CD14-positive monocyte (primary cell): ENCODE data around the gene E2F4. TPM values are rescaled to one million over a fixed set of nuclear protein-coding genes. Genes with fewer than 3 reads are reported as not detected.
A peak's percentile ranks its signal among the peaks of the same experiment; 100 is the strongest.

Experiments used
- DNase-seq, 3 donors: peaks; one replicate each; pipeline ENCODE4 v3.0.0-alpha.2; 2011 to 2022
- H2AFZ ChIP-seq: 2 replicates; pipeline ENCODE4 v1.6.0; 2012; ENCODE audit warnings: mild to moderate bottlenecking, low read depth, low read length, inconsistent platforms; ENCODE audit not compliant: insufficient read depth, poor library complexity, severe bottlenecking
- H3K27ac ChIP-seq, 2 donors: 1 replicate in 1 of 2; 2 replicates in 1 of 2; pipeline ENCODE4 v1.5.1; 2012 to 2013; ENCODE audit warnings: low read length in 2 of 2, control low read depth in 1 of 2, inconsistent platforms in 1 of 2, low read depth in 1 of 2, mild to moderate bottlenecking in 1 of 2
- H3K27me3 ChIP-seq, 2 donors: one replicate each; pipeline versions ENCODE4 v1.6.0 to v1.6.1; 2011 to 2013; ENCODE audit warnings: low read length in 2 of 2; ENCODE audit not compliant: control insufficient read depth in 2 of 2, insufficient read depth in 2 of 2
- H3K36me3 ChIP-seq, 2 donors: replicated peaks in 1 of 2; 1 replicate in 1 of 2; 2 replicates in 1 of 2; pipeline versions ENCODE4 v1.5.1 to v1.6.1; 2012 to 2013; ENCODE audit warnings: low read length in 2 of 2, control low read depth in 1 of 2, inconsistent platforms in 1 of 2, mild to moderate bottlenecking in 1 of 2; ENCODE audit not compliant: insufficient read depth in 2 of 2, control insufficient read depth in 1 of 2
- H3K4me1 ChIP-seq, 2 donors: 1 replicate in 1 of 2; 2 replicates in 1 of 2; pipeline versions ENCODE4 v1.5.1 to v1.6.1; 2012 to 2013; ENCODE audit warnings: low read length in 2 of 2, control low read depth in 1 of 2, inconsistent platforms in 1 of 2, mild to moderate bottlenecking in 1 of 2, moderate library complexity in 1 of 2; ENCODE audit not compliant: insufficient read depth in 2 of 2, control insufficient read depth in 1 of 2
- H3K4me2 ChIP-seq: replicated peaks from 2 replicates; pipeline ENCODE3; 2012; ENCODE audit warnings: low read length, moderate library complexity, mild to moderate bottlenecking; ENCODE audit not compliant: poor library complexity, severe bottlenecking; ENCODE audit errors: extremely low read depth
- H3K4me3 ChIP-seq, 3 experiments: fragments of 200-600 bp in 1 of 3; sonication (generic) in 1 of 3; replicated peaks in 1 of 3; 1 replicate in 2 of 3; 2 replicates in 1 of 3; pipeline ENCODE4 v1.5.1; 2011 to 2013; ENCODE audit warnings: low read length in 3 of 3, mild to moderate bottlenecking in 3 of 3, control low read depth in 2 of 3, low read depth in 2 of 3, inconsistent platforms in 1 of 3, moderate library complexity in 1 of 3
- H3K79me2 ChIP-seq: 2 replicates; pipeline ENCODE4 v1.6.0; 2012; ENCODE audit warnings: mild to moderate bottlenecking, control low read depth, inconsistent platforms, low read length, moderate library complexity; ENCODE audit not compliant: insufficient read depth
- H3K9ac ChIP-seq: 2 replicates; pipeline ENCODE4 v1.6.0; 2017; ENCODE audit warnings: low read length, mild to moderate bottlenecking; ENCODE audit not compliant: insufficient read depth, poor library complexity, severe bottlenecking
- H3K9me3 ChIP-seq, 2 donors: replicated peaks in 1 of 2; 1 replicate in 1 of 2; 2 replicates in 1 of 2; pipeline versions ENCODE4 v1.5.1 to v1.6.1; 2012 to 2013; ENCODE audit warnings: low read length in 2 of 2, control low read depth in 1 of 2; ENCODE audit not compliant: control insufficient read depth in 1 of 2, insufficient read depth in 1 of 2
- H4K20me1 ChIP-seq: 2 replicates; pipeline ENCODE4 v1.6.0; 2012; ENCODE audit warnings: mild to moderate bottlenecking, low read length, control low read depth, moderate library complexity; ENCODE audit not compliant: insufficient read depth
- H3K27ac Mint-ChIP-seq, 7 donors: one replicate each; pipeline ENCODE4 v1.8.0; 2020; ENCODE audit warnings: mild to moderate bottlenecking in 7 of 7, mixed read lengths in 7 of 7, moderate library complexity in 6 of 7, inconsistent platforms in 2 of 7
- H3K27me3 Mint-ChIP-seq, 3 donors: one replicate each; pipeline ENCODE4 v1.8.0; 2021 to 2022; ENCODE audit warnings: low read depth in 3 of 3, mild to moderate bottlenecking in 3 of 3, mixed read lengths in 3 of 3, moderate library complexity in 3 of 3, inconsistent platforms in 1 of 3
- H3K36me3 Mint-ChIP-seq, 2 donors: one replicate each; pipeline ENCODE4 v1.8.0; 2020; ENCODE audit warnings: mixed read lengths in 2 of 2, inconsistent platforms in 1 of 2, mild to moderate bottlenecking in 1 of 2
- H3K4me1 Mint-ChIP-seq: one replicate; pipeline ENCODE4 v1.8.0; 2020; ENCODE audit warnings: mild to moderate bottlenecking, mixed read lengths
- H3K4me3 Mint-ChIP-seq, 2 donors: one replicate each; pipeline ENCODE4 v1.8.0; 2020; ENCODE audit warnings: mild to moderate bottlenecking in 2 of 2, mixed read lengths in 2 of 2, moderate library complexity in 1 of 2
- H3K9me3 Mint-ChIP-seq, 7 donors: one replicate each; pipeline ENCODE4 v1.8.0; 2020 to 2022; ENCODE audit warnings: mixed read lengths in 7 of 7, mild to moderate bottlenecking in 6 of 7, moderate library complexity in 6 of 7, inconsistent platforms in 2 of 7
- CTCF ChIP-seq: fragments of 200-600 bp; IDR thresholded peaks from one replicate; pipeline ENCODE4 v1.8.0; 2022; ENCODE audit warnings: antibody characterized with exemption, mild to moderate bottlenecking
- WGBS: methylation state at CpG from one replicate; pipeline ENCODE4 v1.1.5; 2013; ENCODE audit warnings: missing lambda C conversion rate; ENCODE audit not compliant: insufficient coverage; 5-methylcytosine and 5-hydroxymethylcytosine counted together
- intact Hi-C, 2 donors: fragments of 100-400 bp; cut with micrococcal nuclease; formaldehyde crosslinking; loops; one replicate each; pipeline versions ENCODE4 v1.15.0 to v1.15.1; 2023
- polyA plus RNA-seq, 3 donors: library from polyadenylated mRNA; depleted of rRNA in 1 of 3; unstranded in 2 of 3; stranded (reverse) in 1 of 3; fragments of 300-500 nt in 2 of 3; fragments of >200 nt in 1 of 3; fragmentation: Illumina TruSeq in 2 of 3; gene quantifications; 1 replicate in 2 of 3; 2 replicates in 1 of 3; pipeline ENCODE4 v1.2.3, GENCODE V29; 2012 to 2021

Gene E2F4
- polyA plus RNA-seq, 3 donors, result 53.1 to 191 (median 61.5) TPM

- peak overlapping the region; percentile 92 for H3K4me3 Mint-ChIP-seq
- peak overlapping the region; percentile 71 to 97 (median 74) for H3K4me3 ChIP-seq
- peaks cover 67% of the 10 kb centered on the region for H3K4me1 Mint-ChIP-seq
- H3K4me2 ChIP-seq, result peak overlapping the region; percentile 87
- H3K9me3 ChIP-seq, result no peaks in the 10 kb centered on the region
- H3K79me2 ChIP-seq, result peaks cover 49% of the 10 kb centered on the region
- peaks cover 0 to 6% of the 10 kb centered on the region in 2 donors for H3K36me3 ChIP-seq
- peak overlapping the region; percentile 85 for H3K9ac ChIP-seq
- H3K4me1 ChIP-seq, result peaks cover 68 to 75% of the 10 kb centered on the region in 2 donors
- H3K27ac Mint-ChIP-seq, result peak overlapping the region; percentile 99 to 100 (median 99)
- H3K27me3 Mint-ChIP-seq, result peaks cover 22 to 32% (median 27%) of the 10 kb centered on the region in 3 donors
- TF ChIP-seq CTCF, result no peak
- 18% methylated on average over 5 of the region's 8 CpGs for WGBS
- no peak for DNase-seq
- H4K20me1 ChIP-seq, result peaks cover 20% of the 10 kb centered on the region
- H3K27me3 ChIP-seq, result peaks cover 23 to 27% of the 10 kb centered on the region in 2 donors
- peaks cover 0 to 9% (median 4%) of the 10 kb centered on the region in 7 donors for H3K9me3 Mint-ChIP-seq
- H2AFZ ChIP-seq, result peak overlapping the region; percentile 76
- peak overlapping the region; percentile 84 to 100 for H3K27ac ChIP-seq
- intact Hi-C loops, result loop anchor here (1.0 to 10.0 kb wide), 6 partner anchors 19 to 551 kb away; partner anchors contain the start of genes E2F4 (in 2 of the 2), CMTM4 (in 1 of the 2), CTCF (in 1 of the 2) and TMEM208 (in 1 of the 2)
- H3K36me3 Mint-ChIP-seq, result peaks cover 12 to 17% of the 10 kb centered on the region in 2 donors
These were observed 53.7 kb downstream of the E2F4 start for GRCh38 chr16:67245674-67246080.

GRCh38 chr16:67246081-67246755 is 54.3 kb downstream of the E2F4 start:
- peak overlapping the region; percentile 87 for H3K4me2 ChIP-seq
- peaks cover 0 to 6% of the 10 kb centered on the region in 2 donors for H3K36me3 ChIP-seq
- H3K27me3 ChIP-seq, result peaks cover 24 to 32% of the 10 kb centered on the region in 2 donors
- Mint-ChIP-seq H3K27ac (peak overlapping the region; percentile 99 to 100 (median 99)), H3K4me3 (peak overlapping the region; percentile 92), H3K27me3 (peaks cover 22 to 37% (median 29%) of the 10 kb centered on the region in 3 donors), H3K4me1 (peaks cover 65% of the 10 kb centered on the region), H3K9me3 (peaks cover 0 to 9% (median 4%) of the 10 kb centered on the region in 7 donors), H3K36me3 (peaks cover 11 to 16% of the 10 kb centered on the region in 2 donors)
- peak overlapping the region; percentile 85 for H3K9ac ChIP-seq
- peaks cover 66 to 73% of the 10 kb centered on the region in 2 donors for H3K4me1 ChIP-seq
- H3K4me3 ChIP-seq, result peak overlapping the region; percentile 71 to 97 (median 74)
- intact Hi-C loops, result loop anchor here (1.0 to 10.0 kb wide), 6 partner anchors 19 to 551 kb away; partner anchors contain the start of genes E2F4 (in 2 of the 2), CMTM4 (in 1 of the 2), CTCF (in 1 of the 2) and TMEM208 (in 1 of the 2)
- H3K9me3 ChIP-seq, result no peaks in the 10 kb centered on the region
- H3K27ac ChIP-seq, result peak overlapping the region; percentile 84 to 100
- H4K20me1 ChIP-seq, result peaks cover 16% of the 10 kb centered on the region
- peak overlapping the region; percentile 76 for H2AFZ ChIP-seq
- H3K79me2 ChIP-seq, result peaks cover 45% of the 10 kb centered on the region
- under 1% methylated on average over 34 of the region's 48 CpGs for WGBS
- peak; percentile 20 for TF ChIP-seq CTCF
- peak; percentile 64 to 85 (median 78) for DNase-seq
